Right atrium auricular region (tissue), 2 donors: ENCODE data around the gene USP10. TPM values are rescaled to one million over a fixed set of nuclear protein-coding genes. Genes with fewer than 3 reads are reported as not detected.
"Not testable (repeated sequence)": the region's sequence is repeated elsewhere in the genome, so short reads cannot be mapped to it uniquely, and the experiment has no call there.

Experiments
- DNase-seq: peaks from one replicate; pipeline ENCODE4 v3.0.0-alpha.2; 2019; ENCODE audit warnings: low spot score
- H3K27ac ChIP-seq, 2 donors: fragments of 200-600 bp; sonication (generic); 1 replicate in 1 of 2; 2 replicates in 1 of 2; pipeline ENCODE4 v1.5.1; 2016 to 2019
- H3K27me3 ChIP-seq, 2 donors: fragments of 200-600 bp; sonication (generic); one replicate each; pipeline versions ENCODE4 v1.5.1 to v1.6.0; 2017 to 2019
- H3K36me3 ChIP-seq: fragments of 200-600 bp; sonication (generic); one replicate; pipeline ENCODE4 v1.5.1; 2016
- H3K4me1 ChIP-seq, 2 donors: fragments of 200-600 bp; sonication (generic); one replicate each; pipeline versions ENCODE4 v1.5.1 to v1.6.0; 2017 to 2019
- H3K4me3 ChIP-seq, 2 donors: fragments of 200-600 bp; sonication (generic); 1 replicate in 1 of 2; 2 replicates in 1 of 2; pipeline ENCODE4 v1.5.1; 2017 to 2019; ENCODE audit warnings: mild to moderate bottlenecking in 1 of 2, moderate library complexity in 1 of 2
- H3K9me3 ChIP-seq, 2 donors: fragments of 200-600 bp; sonication (generic); one replicate each; pipeline ENCODE4 v1.5.1; 2019
- CTCF ChIP-seq, 2 donors: fragments of 200-600 bp; sonication (generic); IDR thresholded peaks; one replicate each; pipeline ENCODE4 v1.5.1; 2019; ENCODE audit warnings: antibody characterized with exemption in 2 of 2
- total RNA-seq, 2 donors: library from RNA; depleted of rRNA; stranded (reverse); fragments of >200 nt; gene quantifications; one replicate each; pipeline ENCODE4 v1.1.0, GENCODE V29; 2016

Gene USP10
- total RNA-seq, 2 donors from 2014 or later, result 44.9 to 52.3 TPM

GRCh38 chr16:84726669-84727467 lies 27.1 kb downstream of the USP10 start:
- peak overlapping the region in 1 of 2 donors; percentile 19 for H3K27ac ChIP-seq

GRCh38 chr16:84728853-84729424 lies 29.1 kb downstream of the USP10 start:
- H3K27ac ChIP-seq, result no peak overlapping the region
- no peaks in the 10 kb centered on the region for H3K27me3 ChIP-seq
- peaks cover 0 to 67% of the 10 kb centered on the region in 2 donors for H3K4me1 ChIP-seq

More at GRCh38 chr16:84726669-84727467, 27.1 kb downstream of the USP10 start:
- Histone ChIP-seq H3K4me3 (peak overlapping the region in 1 of 2 donors; percentile 17), H3K4me1 (peaks cover 0 to 66% of the 10 kb centered on the region in 2 donors), H3K27me3 (no peaks in the 10 kb centered on the region), H3K36me3 (no peaks in the 10 kb centered on the region), H3K9me3 (no peaks in the 10 kb centered on the region)
- DNase-seq, result no peak
- no peak for TF ChIP-seq CTCF (IDR thresholded peaks at IDR 0.05)

GRCh38 chr16:84729716-84730320 lies 30.0 kb downstream of the USP10 start:
- H3K9me3 ChIP-seq, result no peaks in the 10 kb centered on the region

More at GRCh38 chr16:84728853-84729424, 29.1 kb downstream of the USP10 start:
- no peak for DNase-seq
- Histone ChIP-seq H3K36me3 (no peaks in the 10 kb centered on the region), H3K4me3 (no peak overlapping the region), H3K9me3 (no peaks in the 10 kb centered on the region)
- no peak for TF ChIP-seq CTCF (IDR thresholded peaks at IDR 0.05)

DNA sequence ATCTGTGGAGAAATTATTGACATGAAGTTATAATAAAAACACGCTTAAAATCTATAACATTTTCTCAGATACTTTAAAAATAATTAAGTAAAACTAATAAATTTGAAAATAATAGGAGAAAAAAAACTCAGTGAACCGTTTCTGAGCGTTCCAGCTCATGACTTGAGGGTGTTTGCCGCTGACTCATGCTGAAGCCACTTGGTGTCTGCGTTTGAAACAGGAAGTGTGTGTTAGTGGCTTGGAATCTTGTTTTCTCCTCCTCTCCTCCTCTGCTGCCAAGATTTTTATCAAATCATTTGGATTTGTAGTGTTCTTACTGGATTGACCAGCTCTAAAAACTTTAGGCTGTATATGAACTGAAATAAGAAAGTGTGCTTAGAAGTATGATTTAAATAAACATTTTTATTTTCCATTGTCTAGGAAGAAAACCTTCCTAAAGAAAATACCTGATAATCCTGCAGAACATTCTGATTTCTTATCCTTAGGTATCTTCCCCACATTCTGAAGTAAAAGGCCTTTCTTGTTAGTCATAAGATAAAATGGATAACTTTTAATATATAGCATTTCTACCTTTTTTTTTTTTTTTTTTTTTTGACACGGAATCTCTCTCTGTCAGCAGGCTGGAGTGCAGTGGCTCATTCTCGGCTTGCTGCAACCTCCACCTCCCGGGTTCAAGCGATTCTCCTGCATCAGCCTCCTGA lies 30.8 kb downstream of the USP10 start:
- H3K9me3 ChIP-seq, result no peaks in the 10 kb centered on the region
- no peak overlapping the region for H3K4me3 ChIP-seq
- TF ChIP-seq CTCF (IDR thresholded peaks at IDR 0.05), result no peak
- peak; percentile 76 for DNase-seq
- H3K36me3 ChIP-seq, result no peaks in the 10 kb centered on the region
- peaks cover 0 to 50% of the 10 kb centered on the region in 2 donors for H3K4me1 ChIP-seq
- peak overlapping the region; percentile 68 to 70 for H3K27ac ChIP-seq
- no peaks in the 10 kb centered on the region for H3K27me3 ChIP-seq

More at GRCh38 chr16:84729716-84730320, 30.0 kb downstream of the USP10 start:
- Histone ChIP-seq H3K27me3 (no peaks in the 10 kb centered on the region), H3K4me3 (peak overlapping the region in 1 of 2 donors; percentile 8), H3K27ac (peak overlapping the region; percentile 68 to 70), H3K36me3 (no peaks in the 10 kb centered on the region), H3K4me1 (peaks cover 0 to 58% of the 10 kb centered on the region in 2 donors)
- no peak for DNase-seq
- no peak for TF ChIP-seq CTCF (IDR thresholded peaks at IDR 0.05)

DNA sequence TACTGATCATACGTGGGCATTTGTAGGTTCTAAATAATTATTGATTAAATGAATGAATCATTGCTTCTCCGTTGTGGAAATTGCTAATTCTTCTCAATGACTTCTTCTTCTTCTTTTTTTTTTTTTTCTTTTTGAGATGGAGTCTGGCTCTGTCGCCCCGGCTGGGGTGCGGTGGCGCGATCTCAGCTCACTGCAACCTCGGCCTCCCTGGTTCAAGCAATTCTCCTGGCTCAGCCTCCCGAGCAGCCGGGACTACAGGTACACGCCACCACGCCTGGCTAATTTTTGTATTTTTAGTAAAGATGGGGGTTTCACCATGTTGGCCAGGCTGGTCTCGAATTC lies 32.5 kb downstream of the USP10 start:
- peaks cover 0 to 50% of the 10 kb centered on the region in 2 donors for H3K4me1 ChIP-seq
- H3K27me3 ChIP-seq, H3K4me3 ChIP-seq, H3K36me3 ChIP-seq, H3K27ac ChIP-seq, H3K9me3 ChIP-seq, DNase-seq: not testable (repeated sequence)
